ENCODE data around the gene PAXIP1.

PAXIP1 gene

GRCh38 chr7:154919344-154920225 lies 83.3 kb downstream of the PAXIP1 start:
- H3K27me3 ChIP-seq (replicated peaks; ENCODE audit: control insufficient read depth, insufficient read depth, low read length), result no peaks in the 10 kb centered on the region; the same call in 1 of the 2 replicates
- DNase-seq (ENCODE audit: extremely low read depth, insufficient read length), result no peak
- H3K36me3 ChIP-seq (ENCODE audit: control insufficient read depth, insufficient read depth, low read length), result no peaks in the 10 kb centered on the region
- no peak for TF ChIP-seq CTCF (IDR thresholded peaks at IDR 0.05; ENCODE audit: insufficient read depth, low read length, poor library complexity, severe bottlenecking)
- H3K4me3 ChIP-seq (replicated peaks; ENCODE audit: low read depth, low read length), result no peak overlapping the region

GRCh38 chr7:154918741-154919140 lies 84.2 kb downstream of the PAXIP1 start:
- H3K36me3 ChIP-seq (ENCODE audit: control insufficient read depth, insufficient read depth, low read length), result no peaks in the 10 kb centered on the region
- no peak for DNase-seq (ENCODE audit: extremely low read depth, insufficient read length)
- TF ChIP-seq CTCF (IDR thresholded peaks at IDR 0.05; ENCODE audit: insufficient read depth, low read length, poor library complexity, severe bottlenecking), result no peak
- no peak overlapping the region for H3K4me3 ChIP-seq (replicated peaks; ENCODE audit: low read depth, low read length)
- H3K27me3 ChIP-seq (replicated peaks; ENCODE audit: control insufficient read depth, insufficient read depth, low read length), result no peaks in the 10 kb centered on the region; the same call in 1 of the 2 replicates

GRCh38 chr7:154918266-154918665 lies 84.7 kb downstream of the PAXIP1 start:
- no peak for DNase-seq (ENCODE audit: extremely low read depth, insufficient read length)
- Histone ChIP-seq H3K4me3 (replicated peaks; ENCODE audit: low read depth, low read length) (no peak overlapping the region), H3K36me3 (ENCODE audit: control insufficient read depth, insufficient read depth, low read length) (no peaks in the 10 kb centered on the region), H3K27me3 (replicated peaks; ENCODE audit: control insufficient read depth, insufficient read depth, low read length) (no peaks in the 10 kb centered on the region; the same call in 1 of the 2 replicates)
- no peak for TF ChIP-seq CTCF (IDR thresholded peaks at IDR 0.05; ENCODE audit: insufficient read depth, low read length, poor library complexity, severe bottlenecking)

- Histone ChIP-seq H3K27me3 (replicated peaks; ENCODE audit: control insufficient read depth, insufficient read depth, low read length) (no peaks in the 10 kb centered on the region; the same call in 1 of the 2 replicates), H3K36me3 (ENCODE audit: control insufficient read depth, insufficient read depth, low read length) (no peaks in the 10 kb centered on the region), H3K4me3 (replicated peaks; ENCODE audit: low read depth, low read length) (no peak overlapping the region)
- no peak for DNase-seq (ENCODE audit: extremely low read depth, insufficient read length)
- TF ChIP-seq CTCF (IDR thresholded peaks at IDR 0.05; ENCODE audit: insufficient read depth, low read length, poor library complexity, severe bottlenecking), result no peak
These were observed 85.1 kb downstream of the PAXIP1 start for GRCh38 chr7:154917808-154918160.

GRCh38 chr7:154916856-154917807 lies 85.8 kb downstream of the PAXIP1 start:
- H3K36me3 ChIP-seq (ENCODE audit: control insufficient read depth, insufficient read depth, low read length), result no peaks in the 10 kb centered on the region
- H3K4me3 ChIP-seq (replicated peaks; ENCODE audit: low read depth, low read length), result no peak overlapping the region
- TF ChIP-seq CTCF (IDR thresholded peaks at IDR 0.05; ENCODE audit: insufficient read depth, low read length, poor library complexity, severe bottlenecking), result no peak
- DNase-seq (ENCODE audit: extremely low read depth, insufficient read length), result no peak
- H3K27me3 ChIP-seq (replicated peaks; ENCODE audit: control insufficient read depth, insufficient read depth, low read length), result no peaks in the 10 kb centered on the region; the same call in 1 of the 2 replicates
